Stimulated activated CD4-positive, alpha-beta T cell treated with anti-CD3 and anti-CD28 coated beads, Interleukin-2, amount 100 ng/mL, for 24 hours (primary cell): ENCODE data around the gene TACR1.

Source experiments
- DNase-seq, 2 donors: peaks; one replicate each; pipeline ENCODE4 v3.0.0-alpha.2; 2020

TACR1 gene

DNA sequence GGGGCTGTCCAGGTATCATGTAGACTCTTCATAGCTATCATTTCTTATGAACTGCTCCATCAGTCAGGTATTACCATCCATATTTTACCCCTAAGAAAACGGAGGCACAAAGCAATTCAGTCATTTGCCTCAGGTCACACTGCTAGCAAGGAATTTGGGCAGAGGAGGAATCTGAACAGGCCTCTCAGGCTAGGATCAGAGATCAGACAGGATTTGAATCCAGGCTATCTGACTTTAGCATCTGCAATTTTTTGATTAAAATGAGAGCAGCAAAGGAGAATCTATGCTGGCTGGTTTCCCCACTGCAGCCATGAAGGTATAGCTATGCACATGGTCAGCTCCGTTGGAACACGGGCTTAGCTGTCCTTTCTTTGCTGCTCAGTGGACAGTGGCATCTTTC is 60.1 kb downstream of the TACR1 start:
- no peak for DNase-seq

DNA sequence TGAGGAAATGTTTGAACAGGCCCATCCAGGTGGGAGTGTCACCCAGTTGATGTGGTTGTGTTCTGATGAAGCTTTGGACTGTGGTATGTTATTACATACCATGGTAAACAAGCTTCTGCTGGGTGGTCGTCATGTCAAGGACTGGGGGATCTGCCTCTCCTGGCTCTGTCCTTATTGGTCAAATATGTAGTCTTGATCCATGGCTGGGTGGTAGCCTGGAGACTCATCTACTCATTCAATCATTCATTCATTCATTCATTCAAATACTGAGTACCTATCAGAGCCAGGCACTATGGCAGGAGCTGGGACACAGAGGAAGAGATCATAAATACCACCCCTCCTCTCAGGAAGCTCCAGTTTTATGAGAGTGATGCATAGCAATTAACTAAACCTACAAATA is 60.8 kb downstream of the TACR1 start:
- DNase-seq: no peak

DNA sequence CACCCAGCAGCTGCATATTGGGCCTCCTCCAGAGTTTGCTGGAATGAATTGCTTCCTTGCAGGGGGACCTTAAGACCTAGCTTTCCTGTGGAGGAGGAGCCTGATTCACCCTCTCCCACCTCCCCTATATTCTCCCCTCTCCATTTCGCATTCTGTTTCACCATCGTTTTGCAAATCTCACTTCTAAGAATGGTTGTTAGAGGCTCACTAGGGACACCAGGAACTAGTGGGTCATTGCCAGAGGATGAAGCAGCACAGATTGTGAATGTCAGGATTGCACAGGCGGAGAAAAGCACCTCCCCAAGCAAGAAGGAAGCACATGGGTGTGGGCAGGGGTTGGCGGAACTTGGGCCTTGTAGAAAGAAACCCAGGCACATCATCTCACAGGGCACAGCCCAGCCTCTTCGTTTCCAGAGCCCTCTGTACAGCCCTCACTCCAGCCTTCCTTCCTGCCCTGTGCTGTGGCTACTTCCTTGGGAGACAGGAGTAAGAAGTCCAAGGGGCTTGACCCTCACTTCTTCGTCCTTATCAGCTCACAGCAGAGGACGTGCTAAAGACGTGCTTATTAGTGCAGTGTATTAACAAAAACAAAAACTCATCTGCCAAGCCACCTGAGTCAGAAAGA is 63.4 kb downstream of the TACR1 start:
- no peak for DNase-seq

DNA sequence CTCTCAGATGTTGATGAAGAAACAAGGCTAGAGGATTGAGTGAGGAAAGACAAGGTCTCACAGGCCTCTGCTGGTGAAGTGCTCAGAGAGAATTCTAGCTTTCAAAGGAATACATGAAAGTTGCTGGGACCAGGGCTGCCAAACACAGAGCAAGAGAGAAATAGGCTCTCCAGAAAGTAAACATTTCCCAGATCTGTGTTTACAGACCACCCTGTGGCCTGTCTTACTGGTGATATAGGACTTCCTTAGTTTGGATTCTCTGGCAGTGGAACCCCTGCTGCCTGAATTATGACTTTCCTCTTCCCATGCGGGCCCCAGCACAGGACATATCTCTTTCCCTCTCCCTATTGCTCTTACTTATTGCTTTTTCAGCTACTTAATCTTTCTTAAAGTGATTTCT is 64.5 kb downstream of the TACR1 start:
- DNase-seq: no peak

DNA sequence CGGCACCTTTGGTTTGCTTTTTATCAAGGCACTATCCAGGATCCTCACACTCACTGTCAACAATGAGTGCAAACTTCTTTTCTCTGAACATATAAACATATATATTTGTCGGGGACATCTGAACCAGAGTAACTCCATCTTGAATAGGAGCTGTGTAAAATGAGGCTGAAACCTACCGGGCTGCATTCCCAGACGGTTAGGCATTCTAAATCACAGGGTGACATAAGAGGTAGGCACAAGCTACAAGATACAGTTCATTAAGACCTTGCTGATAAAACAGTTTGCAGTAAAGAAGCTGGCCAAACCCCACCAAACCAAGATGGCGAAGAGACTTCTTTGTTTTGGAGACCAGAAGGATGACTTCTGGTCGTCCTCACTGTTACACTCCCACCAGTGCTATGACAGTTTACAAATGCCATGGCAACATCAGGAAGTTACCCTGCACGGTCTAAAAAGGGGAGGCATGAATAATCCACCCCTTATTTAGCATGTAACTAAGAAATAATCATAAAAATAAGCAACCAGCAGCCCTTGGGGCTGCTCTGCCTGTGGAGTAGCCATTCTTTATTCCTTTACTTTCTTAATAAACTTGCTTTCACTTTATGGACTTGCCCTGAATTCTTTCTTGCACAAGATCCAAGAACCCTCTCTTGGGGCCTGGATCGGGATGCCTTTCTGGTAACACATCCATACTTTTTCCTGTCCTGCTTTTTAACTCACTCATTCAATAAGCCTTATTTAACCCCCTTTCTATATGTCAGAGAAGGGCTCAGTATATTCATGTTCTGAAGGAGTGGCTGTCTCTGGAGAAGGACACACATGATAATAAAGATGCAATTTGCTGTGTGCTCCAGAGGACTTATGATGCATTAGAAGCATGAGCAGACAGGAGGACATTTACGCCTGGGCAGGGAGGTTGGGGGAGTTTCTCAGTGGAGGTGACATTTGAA is 65.4 kb downstream of the TACR1 start:
- DNase-seq: no peak

DNA sequence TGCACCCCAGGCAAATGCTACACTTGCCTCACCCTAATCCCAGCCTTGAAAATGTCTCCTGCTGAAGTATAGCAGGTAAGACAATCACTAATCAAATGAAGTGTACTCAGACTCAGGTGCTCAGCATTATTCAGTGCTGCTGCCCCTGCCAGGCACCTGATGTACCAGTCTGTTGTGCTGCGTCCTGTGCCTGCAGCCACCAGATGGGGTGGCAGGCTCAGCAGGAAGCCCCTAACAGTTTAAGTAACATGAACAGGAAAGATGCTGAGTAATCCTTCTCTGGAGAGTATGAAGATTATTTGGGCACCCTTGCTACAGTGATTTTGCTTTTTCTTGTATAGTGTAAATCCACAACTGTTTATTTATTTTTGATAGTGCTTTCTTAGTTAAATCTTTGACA is 69.1 kb downstream of the TACR1 start:
- no peak for DNase-seq

DNA sequence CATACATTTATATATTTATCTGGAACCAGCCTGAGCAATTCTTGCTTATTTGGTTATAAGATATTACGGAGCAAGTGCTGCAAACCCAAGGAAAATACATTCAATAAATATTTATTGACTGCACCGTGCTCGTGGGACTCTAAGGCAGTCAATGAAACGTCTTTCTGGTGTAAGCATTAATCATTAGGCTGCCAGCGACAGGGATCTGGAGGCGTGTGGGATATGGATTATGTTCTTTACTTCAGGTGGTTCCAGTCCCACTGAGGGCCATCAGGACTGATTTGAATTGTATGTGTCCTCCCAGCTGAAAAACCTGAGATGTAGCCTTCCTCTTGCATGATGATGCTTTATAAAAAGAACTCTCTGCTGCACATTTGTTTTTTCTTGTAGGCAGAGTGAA is 75.4 kb downstream of the TACR1 start:
- DNase-seq: no peak

DNA sequence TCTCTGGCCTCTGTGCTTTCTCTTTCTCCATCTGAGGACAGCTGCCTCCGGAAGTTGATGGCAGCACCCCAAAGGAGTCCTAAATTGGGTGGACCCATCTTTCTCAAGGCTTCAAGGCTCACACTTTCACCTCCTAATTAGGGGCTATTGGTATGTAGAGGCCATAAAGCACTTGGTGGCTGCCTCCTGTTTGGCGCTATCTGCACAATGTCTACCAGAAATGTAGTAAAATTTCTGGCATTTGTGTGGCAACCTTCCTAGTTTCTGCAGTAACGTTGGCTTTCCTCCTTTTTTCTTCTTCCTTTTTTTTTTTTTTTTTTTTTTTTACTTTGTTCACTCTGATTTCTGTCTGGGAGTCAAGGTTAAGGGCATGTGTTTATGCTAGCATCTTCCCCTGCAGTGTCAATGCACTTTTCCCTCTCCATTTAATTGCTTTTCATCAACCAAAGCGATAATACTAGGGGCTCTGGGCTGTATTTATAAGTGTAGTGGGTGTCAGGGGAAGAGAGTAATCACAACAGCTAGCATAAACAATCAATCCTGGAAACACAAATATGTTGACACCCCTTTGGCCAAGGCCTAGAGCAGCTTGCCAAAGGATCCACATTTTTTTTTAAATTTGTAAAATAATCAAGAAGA is 86.0 kb downstream of the TACR1 start:
- DNase-seq: no peak

DNA sequence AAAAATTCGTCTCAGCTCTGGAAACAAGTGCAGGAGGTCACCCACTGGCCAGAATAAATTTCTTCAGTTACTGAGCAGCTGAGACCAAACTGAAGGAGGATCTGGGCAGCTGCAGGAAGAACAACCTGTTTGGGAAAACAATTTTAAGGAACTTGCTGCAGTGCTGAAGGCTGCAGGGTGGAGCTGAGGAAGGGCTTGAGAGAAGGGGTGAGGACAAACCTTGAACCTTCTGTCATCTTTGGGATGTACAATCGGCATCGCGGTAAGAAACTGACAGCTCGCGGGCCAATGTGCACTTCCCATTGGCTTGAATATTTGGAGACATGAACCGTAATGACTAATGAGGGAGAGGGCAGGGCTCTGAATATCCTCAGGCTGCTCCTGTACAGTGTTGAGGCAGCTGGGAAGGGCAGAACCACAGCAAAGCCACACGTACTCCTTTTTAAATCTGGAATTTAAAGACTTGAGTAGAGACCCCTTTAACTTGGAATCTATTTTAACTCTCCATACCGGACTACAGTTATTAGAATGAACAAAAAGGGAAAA is 90.3 kb downstream of the TACR1 start:
- no peak for DNase-seq

DNA sequence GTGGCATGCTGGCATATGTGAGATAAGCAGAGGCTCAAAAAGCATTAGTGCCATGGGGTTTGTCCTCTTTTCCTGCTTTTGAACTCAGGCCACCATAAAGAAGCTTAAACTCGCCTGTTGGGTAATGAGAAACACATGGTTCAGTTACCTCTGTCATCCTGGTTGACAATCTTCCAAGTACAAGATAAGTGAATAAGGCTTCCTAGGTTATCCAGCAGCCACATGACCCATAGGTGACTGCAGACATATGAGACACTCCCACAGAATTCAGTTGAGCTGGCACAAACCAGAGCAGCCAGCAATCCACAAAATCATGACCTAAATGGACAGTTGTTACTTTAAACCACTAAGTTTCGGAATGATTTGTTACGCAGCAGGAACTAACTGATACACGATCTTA is 97.3 kb downstream of the TACR1 start:
- no peak for DNase-seq

DNA sequence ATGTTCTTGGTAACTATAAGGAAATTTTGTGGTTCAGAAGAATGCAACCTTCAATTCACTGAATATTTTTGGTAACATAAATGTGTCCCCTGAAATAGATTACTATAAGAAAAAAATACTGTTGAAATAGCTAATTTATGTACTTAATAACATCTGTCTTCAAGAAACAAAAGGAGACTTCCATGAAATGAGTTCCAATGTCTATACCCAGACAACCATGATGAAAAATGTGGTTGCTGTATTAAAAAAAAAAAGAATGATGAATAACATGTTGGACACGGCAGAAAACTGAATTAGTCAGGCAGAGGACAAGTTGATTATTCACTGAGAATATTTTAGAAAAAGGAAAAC is 98.5 kb downstream of the TACR1 start:
- no peak for DNase-seq

DNA sequence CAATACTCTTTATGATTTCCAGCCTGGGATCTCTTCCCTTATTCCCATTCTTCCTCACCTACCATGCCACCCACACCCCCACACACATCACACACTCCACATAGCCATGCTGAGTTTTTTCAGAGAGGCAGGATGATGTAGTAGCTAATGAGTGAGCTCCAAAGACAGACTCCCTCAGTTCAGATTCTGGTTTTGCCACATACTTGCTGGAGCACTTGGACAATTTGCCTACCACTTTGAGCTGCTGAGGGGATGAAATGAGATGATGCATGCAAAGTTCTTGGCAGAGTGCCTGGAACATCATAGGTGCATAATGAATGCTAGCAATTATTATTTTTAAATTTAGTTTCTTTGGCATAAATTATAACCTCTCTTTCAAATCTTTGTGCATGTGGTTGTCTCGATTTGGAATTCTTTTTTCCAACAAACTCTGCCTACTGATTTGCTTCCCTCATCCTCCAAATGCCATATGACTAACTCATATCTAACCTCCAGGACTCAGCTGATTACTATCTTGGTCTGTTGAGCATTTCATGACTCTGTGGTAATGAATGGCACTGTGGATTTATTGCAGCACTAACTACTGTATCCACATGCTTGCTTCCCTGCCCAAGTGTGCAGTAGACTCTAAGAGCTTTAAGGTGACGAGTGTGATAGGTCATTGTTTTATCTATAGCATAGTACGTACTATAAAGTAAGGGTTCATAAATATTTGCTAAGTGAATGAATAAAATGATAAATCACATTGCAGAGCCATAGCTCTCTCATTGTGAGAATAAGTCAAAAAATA is 99.1 kb downstream of the TACR1 start:
- DNase-seq: no peak

DNA sequence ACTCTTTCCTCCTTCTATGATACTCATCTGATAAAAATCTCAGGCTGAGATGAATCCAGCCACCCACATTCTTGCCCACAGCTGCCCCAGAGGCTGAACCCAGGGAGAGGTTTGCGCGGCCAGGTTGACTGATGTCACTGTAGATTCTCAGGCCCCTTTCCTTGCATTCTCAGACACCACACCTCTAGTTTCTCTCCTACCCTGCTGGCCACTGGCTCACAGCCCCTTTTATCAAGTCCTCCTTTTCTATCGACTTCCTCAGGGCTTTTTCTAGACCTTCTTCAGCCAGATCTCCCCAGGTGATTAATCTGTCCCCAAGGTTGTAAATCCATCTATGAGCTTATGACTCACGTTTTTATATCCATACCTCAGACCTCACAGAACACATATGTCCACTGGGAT is 99.8 kb downstream of the TACR1 start:
- no peak for DNase-seq

DNA sequence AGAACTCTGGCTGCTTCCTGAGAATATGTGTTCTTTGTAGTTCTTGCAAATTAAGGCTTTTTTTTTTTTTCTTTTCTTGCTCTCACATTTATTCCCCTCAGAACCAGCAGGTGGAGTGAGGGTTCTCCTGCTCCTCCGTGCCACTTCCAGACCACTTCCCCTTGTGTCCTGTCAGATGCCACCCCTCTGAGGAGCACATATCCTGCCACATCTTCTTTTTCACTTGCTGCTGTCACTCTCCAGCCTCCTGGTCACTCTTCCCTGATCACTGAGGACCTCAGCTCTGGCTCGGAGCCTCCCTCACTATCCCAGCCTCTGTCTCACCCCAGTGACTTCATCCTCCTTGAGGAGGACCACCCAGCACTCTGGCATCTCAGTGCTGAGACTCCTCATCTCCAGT is 100.5 kb downstream of the TACR1 start:
- DNase-seq: no peak

DNA sequence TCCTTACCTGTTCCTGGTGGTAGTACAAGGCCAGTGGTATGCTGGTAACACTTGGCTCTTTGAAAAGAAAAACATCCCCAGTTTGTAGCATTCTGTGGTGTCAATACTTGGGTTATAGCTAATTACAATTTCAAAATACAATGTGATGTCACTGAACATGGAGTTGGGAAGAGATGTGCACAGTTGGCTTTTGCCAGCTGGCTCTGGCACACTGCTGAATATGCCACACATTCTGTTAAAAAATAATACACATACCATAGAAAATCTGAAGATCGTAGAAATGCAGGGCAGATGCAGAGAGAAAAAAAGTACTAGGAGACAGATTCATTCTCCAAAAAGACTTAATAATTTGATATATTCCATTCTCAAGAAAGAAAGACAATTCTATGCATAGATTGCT is 101.5 kb downstream of the TACR1 start:
- DNase-seq: no peak

DNA sequence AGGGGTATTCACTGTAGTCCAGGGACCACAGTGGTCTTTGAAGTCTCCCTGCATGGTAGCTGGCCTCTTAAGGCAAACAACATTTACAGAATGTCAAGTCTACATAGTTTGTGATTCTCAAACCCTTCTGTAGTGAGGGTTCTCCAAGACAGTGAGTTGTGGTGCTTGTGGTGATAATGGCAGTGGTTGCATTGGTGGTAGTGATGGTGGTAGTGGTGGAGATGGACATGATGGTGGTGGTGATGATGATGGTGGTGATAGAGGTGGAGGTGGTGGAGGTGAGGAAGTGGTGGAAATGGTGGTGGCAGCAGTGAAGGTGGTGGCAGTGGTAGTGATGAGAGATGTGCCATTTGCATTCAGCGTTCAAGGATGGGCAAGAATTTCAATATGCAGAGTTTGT is 104.9 kb downstream of the TACR1 start:
- DNase-seq: no peak

DNA sequence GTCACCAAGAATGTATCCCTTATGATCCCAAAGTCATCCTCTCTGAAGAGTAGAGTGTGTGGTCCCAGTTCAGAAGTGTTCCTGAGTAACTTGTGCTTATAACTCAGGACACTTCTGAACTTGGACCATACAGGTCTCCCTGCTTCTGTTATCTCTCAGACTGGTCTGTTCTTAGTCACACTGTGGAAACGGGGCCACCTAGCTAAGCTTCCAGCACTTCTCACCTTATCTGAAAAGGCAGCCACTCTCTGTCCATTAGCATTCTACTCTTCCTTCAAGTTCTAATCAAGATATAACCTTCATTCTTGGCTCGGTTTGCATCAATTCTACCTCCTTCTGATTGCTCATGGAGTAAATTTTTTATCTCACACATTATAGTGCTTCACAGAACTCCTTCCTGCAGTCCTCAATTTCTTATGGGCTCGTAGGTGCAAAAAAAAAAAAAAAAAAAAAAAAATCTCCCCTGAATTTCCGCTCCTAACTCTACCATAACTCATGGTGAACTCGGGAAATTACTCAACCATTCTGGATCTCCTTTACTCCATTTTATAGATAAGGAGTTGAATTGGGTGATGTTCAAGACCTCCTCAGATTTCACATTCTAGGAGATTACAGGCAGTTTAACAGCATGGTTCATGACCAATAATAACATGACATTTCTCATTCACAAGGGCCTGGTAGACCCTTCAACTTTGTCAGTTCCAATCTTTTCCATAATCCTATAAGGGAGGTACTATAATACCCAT is 108.4 kb downstream of the TACR1 start:
- DNase-seq: no peak

DNA sequence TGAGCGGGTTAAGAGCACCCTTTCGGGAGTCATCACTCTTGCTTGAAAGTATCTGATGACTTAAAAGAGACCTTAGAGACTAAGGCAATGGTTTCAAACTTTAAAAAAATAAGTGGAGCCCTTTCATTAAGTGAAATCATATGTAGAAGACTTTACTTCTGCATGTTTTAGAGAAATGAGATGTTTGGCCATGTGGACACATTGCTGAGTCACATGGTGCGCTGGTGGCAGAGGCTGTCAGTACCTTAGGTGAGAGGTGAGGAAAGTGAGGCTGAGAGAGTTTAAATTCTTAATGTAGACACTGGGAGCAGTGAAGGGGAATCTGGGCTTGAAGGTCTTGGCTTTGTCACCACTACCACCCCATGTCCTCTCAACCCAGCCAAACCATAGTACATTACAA is 109.8 kb downstream of the TACR1 start:
- DNase-seq: no peak

DNA sequence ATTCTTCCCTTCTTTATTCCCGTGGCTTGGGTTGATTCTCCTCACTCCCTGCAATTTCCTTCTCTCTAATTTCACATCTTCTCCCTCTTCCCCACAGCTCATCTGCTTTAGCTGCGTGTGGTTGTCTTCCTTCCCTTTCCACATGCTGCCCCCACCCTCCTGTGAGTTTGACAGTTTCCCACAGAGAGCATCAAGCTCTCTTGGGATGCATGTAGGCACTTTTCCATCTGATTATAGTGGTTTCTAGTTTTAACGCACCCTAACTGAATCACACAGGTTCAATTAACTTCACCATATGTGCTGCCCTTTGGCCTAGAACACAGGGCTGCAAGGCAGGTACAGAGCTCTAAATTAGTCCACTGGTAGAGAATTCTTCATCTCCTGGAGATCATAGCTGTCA is 110.5 kb downstream of the TACR1 start:
- DNase-seq: no peak

DNA sequence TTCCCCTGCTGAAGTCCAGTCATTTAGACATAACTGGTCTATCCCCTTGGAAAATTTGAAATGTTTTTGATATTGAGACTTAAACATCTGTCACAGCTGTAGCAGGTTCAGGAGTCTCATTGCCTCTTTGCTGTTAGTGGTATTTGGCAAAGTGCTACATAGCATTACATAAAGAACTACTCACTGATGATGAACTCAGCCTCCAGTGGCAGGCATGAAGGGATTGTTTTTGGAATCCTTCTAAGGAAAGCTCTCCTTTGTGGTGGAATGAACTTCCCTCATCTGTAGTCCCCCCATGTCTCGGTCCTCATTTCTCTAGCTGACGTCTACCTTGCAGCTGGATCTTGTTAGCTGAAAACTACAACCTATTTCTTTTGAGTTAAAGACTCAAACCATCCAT is 111.6 kb downstream of the TACR1 start:
- no peak for DNase-seq

DNA sequence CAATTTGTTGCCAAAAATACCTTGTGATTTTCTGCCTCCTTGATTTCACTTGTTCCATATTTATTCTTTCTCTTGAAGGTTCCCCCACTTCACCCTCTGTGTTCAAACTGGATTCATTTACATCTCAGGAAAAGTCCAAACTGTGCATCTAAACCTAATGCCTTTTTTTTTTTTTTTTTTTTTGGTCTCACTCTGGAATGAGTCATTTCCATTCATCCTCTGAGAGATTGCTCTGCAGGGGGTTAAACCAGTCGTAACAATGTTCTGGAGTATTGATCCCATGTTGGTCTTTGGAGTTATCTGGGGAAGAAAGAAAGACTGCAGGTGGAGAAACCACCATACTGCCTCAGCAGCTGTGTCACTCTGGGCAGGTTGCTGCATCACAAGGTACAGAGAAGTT is 119.7 kb downstream of the TACR1 start:
- DNase-seq: no peak

DNA sequence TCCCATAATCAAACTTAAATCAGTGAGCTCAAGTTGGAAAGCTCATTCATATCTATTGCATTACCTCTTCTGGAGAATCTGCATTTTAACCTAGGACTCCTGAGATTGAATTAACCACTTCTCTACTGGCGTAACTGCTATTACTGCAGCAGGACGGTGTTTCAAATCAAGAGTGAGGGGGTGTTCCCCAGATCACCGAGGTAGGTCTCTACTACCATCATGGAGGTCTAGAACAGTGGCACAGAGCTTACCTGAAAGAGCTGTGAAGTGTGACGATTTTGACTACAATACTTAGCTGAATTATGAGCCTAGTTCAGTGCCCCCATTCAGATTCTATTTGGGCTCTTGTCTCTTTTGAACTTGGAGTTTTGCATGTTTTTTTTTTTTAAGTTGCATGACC is 121.4 kb downstream of the TACR1 start:
- no peak for DNase-seq
